SU-DHL-6 (cell line): ENCODE results near the gene CRPPA.
"Not testable (repeated sequence)": the region's sequence is repeated elsewhere in the genome, so short reads cannot be mapped to it uniquely, and the experiment has no call there.

Source experiments
- H2AFZ ChIP-seq: fragments of 200-600 bp; sonication (generic); 2 replicates; pipeline ENCODE4 v1.6.1; 2014; ENCODE audit warnings: low read depth, mild to moderate bottlenecking, moderate library complexity, mixed read lengths, antibody characterized with exemption, low read length; ENCODE audit not compliant: severe bottlenecking
- H3F3A ChIP-seq: fragments of 200-600 bp; shearing (Covaris generic); 2 replicates; pipeline ENCODE4 v1.6.0; 2016; ENCODE audit warnings: antibody characterized with exemption, mild to moderate bottlenecking; ENCODE audit not compliant: insufficient read depth
- H3K27ac ChIP-seq: fragments of 200-600 bp; sonication (generic); 2 replicates; pipeline ENCODE4 v1.5.1; 2016; ENCODE audit warnings: low read depth, mild to moderate bottlenecking, low read length, moderate library complexity, mixed read lengths
- H3K27me3 ChIP-seq: fragments of 200-600 bp; sonication (generic), shearing (Covaris generic); 2 replicates; pipeline ENCODE4 v1.6.0; 2014; ENCODE audit warnings: mild to moderate bottlenecking, low read length
- H3K36me3 ChIP-seq: fragments of 200-600 bp; sonication (generic); 2 replicates; pipeline ENCODE4 v1.6.1; 2014; ENCODE audit warnings: mild to moderate bottlenecking, low read length, mixed read lengths
- H3K4me2 ChIP-seq: fragments of 300-600, 200-600 bp; shearing (Covaris generic), sonication (generic); 2 replicates; pipeline ENCODE4 v1.6.0; 2014; ENCODE audit warnings: low read length, low read depth, mild to moderate bottlenecking; ENCODE audit not compliant: poor library complexity, severe bottlenecking
- H3K4me3 ChIP-seq: fragments of 200-600 bp; sonication (generic); 2 replicates; pipeline ENCODE4 v1.5.1; 2014; ENCODE audit warnings: antibody characterized with exemption, low read length, mild to moderate bottlenecking, mixed read lengths; ENCODE audit not compliant: insufficient read depth, poor library complexity, severe bottlenecking
- H3K79me2 ChIP-seq: fragments of 200-600 bp; sonication (generic); 2 replicates; pipeline ENCODE4 v1.6.1; 2014; ENCODE audit warnings: mild to moderate bottlenecking, low read length, moderate library complexity; ENCODE audit not compliant: insufficient read depth
- H3K9ac ChIP-seq: fragments of 200-600 bp; sonication (generic); 2 replicates; pipeline ENCODE4 v1.7.0; 2014; ENCODE audit warnings: mild to moderate bottlenecking, low read length
- H3K9me2 ChIP-seq: fragments of 200-600 bp; sonication (generic); replicated peaks from 2 replicates; pipeline ENCODE4 v1.6.1; 2014; ENCODE audit warnings: low read length; ENCODE audit not compliant: insufficient read depth
- H3K9me3 ChIP-seq: fragments of 200-600 bp; sonication (generic); 2 replicates; pipeline ENCODE4 v1.6.1; 2014; ENCODE audit warnings: low read length, mixed read lengths; ENCODE audit not compliant: insufficient read depth
- H4K20me1 ChIP-seq: fragments of 200-600 bp; sonication (generic); 2 replicates; pipeline ENCODE4 v1.6.1; 2014; ENCODE audit warnings: low read depth, mild to moderate bottlenecking, antibody characterized with exemption, low read length, moderate library complexity, mixed read lengths
- EZH2phosphoT487 ChIP-seq: fragments of 200-600 bp; sonication (generic), shearing (Covaris generic); conservative IDR thresholded peaks from 2 replicates; pipeline ENCODE4 v1.6.1; 2018; ENCODE audit warnings: mild to moderate bottlenecking, antibody characterized with exemption, low read length, moderate library complexity, mixed read lengths
- TF ChIP-seq, protein P1 (sequence below): fragments of 200-600 bp; sonication (generic); IDR thresholded peaks from one replicate; pipeline ENCODE4 v1.5.1; 2017; ENCODE audit warnings: antibody characterized with exemption, mild to moderate bottlenecking, low read length, moderate library complexity; ENCODE audit not compliant: insufficient read depth, poor library complexity, severe bottlenecking

CRPPA gene

DNA sequence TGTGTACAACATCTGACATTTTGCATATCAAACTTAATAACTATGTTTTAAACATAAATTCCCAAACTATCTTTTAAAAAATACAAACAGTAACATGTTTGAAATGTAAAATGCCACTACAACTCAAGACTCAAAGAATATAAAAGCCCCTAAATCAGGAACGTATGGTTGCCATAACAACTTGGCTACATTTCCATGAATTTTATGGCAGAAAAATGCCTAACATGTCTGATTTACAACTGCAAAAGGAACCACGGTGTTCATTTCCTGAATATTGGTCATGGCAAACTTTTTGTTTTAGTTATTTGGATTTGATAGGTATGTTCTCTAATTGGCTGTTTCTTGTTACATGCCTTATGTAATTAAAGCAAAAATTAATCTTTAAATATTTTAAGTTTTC is 42.2 kb upstream of the CRPPA start:
- no peaks in the 10 kb centered on the region for H3F3A ChIP-seq
- no peaks in the 10 kb centered on the region for H3K27me3 ChIP-seq
- no peaks in the 10 kb centered on the region for H3K9me3 ChIP-seq
- H3K9ac ChIP-seq: no peak overlapping the region
- H3K27ac ChIP-seq: no peak overlapping the region
- no peak overlapping the region for H2AFZ ChIP-seq
- TF ChIP-seq, protein P1, sequence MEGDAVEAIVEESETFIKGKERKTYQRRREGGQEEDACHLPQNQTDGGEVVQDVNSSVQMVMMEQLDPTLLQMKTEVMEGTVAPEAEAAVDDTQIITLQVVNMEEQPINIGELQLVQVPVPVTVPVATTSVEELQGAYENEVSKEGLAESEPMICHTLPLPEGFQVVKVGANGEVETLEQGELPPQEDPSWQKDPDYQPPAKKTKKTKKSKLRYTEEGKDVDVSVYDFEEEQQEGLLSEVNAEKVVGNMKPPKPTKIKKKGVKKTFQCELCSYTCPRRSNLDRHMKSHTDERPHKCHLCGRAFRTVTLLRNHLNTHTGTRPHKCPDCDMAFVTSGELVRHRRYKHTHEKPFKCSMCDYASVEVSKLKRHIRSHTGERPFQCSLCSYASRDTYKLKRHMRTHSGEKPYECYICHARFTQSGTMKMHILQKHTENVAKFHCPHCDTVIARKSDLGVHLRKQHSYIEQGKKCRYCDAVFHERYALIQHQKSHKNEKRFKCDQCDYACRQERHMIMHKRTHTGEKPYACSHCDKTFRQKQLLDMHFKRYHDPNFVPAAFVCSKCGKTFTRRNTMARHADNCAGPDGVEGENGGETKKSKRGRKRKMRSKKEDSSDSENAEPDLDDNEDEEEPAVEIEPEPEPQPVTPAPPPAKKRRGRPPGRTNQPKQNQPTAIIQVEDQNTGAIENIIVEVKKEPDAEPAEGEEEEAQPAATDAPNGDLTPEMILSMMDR: no peak
- TF ChIP-seq EZH2phosphoT487: no peak
- H3K4me2 ChIP-seq: no peak overlapping the region
- H3K36me3 ChIP-seq: no peaks in the 10 kb centered on the region
- H3K4me3 ChIP-seq: no peak overlapping the region
- no peaks in the 10 kb centered on the region for H4K20me1 ChIP-seq
- no peaks in the 10 kb centered on the region for H3K9me2 ChIP-seq
- H3K79me2 ChIP-seq: no peaks in the 10 kb centered on the region

DNA sequence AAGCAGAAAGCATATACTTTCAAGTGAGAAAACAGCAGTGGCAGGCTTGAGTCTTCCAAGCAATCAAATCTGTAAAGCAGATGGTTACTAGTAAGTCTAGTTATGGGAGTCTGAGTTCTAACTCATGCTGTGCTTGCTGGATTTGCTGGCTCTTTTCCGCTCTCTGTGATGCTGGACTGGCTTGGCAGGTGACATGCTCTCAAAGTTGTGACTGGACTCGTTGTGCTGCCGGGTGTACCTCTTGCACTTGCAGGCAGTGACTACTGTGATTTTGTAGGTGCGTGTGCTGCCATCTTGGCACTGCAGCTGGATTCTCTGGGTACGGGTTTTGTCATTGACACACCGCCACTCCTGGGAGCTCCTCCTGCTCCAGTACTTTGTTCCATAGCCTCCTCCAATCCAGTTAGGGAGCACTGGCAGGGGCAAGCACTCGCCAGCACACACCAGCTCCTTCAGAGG is 41.1 kb upstream of the CRPPA start:
- Histone ChIP-seq H3K4me3 (no peak overlapping the region), H3K79me2 (no peaks in the 10 kb centered on the region), H3F3A (no peaks in the 10 kb centered on the region), H3K4me2 (no peak overlapping the region), H3K9me3 (no peaks in the 10 kb centered on the region), H2AFZ (no peak overlapping the region), H3K27ac (no peak overlapping the region), H4K20me1 (no peaks in the 10 kb centered on the region), H3K27me3 (no peaks in the 10 kb centered on the region), H3K36me3 (no peaks in the 10 kb centered on the region), H3K9me2 (no peaks in the 10 kb centered on the region), H3K9ac (no peak overlapping the region)
- TF ChIP-seq, protein P1: no peak
- TF ChIP-seq EZH2phosphoT487: no peak

DNA sequence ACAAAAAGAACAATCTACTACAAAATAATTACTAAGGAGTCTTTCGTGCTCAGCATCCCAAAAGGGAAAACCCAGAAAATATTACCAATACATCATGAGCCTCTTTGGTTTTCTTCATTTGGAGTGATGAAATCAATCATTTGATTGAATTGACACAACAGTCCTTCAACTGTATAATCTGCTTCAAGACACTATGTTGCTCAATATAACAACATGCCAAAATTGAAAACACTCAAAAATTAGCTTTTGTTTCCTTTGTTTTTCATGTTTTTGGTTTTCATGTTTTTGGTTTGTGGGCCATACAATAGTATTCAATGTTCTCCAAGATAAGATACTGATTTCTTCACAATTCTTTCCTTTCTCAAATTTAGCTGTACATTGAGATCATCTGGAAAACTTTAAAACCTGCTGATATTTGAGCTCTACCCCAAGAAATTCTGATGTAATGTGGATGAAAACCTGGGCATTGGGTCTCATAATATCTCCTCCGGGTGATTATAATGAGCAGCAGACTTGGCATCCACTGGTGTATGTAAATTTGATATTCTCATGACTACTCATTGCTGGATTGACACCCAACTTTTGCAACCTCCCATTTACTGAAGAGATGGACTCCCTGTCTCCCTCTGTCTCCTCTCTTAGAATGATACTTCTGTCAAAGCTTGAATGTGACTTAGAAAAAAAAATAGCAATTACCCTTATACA is 39.6 kb upstream of the CRPPA start:
- Histone ChIP-seq H3K27ac (no peak overlapping the region), H3F3A (no peaks in the 10 kb centered on the region), H3K4me2 (no peak overlapping the region), H3K9ac (no peak overlapping the region), H4K20me1 (no peaks in the 10 kb centered on the region), H3K9me2 (no peaks in the 10 kb centered on the region), H2AFZ (no peak overlapping the region), H3K36me3 (no peaks in the 10 kb centered on the region), H3K27me3 (no peaks in the 10 kb centered on the region), H3K4me3 (no peak overlapping the region), H3K9me3 (no peaks in the 10 kb centered on the region), H3K79me2 (no peaks in the 10 kb centered on the region)
- no peak for TF ChIP-seq EZH2phosphoT487
- TF ChIP-seq, protein P1: no peak

DNA sequence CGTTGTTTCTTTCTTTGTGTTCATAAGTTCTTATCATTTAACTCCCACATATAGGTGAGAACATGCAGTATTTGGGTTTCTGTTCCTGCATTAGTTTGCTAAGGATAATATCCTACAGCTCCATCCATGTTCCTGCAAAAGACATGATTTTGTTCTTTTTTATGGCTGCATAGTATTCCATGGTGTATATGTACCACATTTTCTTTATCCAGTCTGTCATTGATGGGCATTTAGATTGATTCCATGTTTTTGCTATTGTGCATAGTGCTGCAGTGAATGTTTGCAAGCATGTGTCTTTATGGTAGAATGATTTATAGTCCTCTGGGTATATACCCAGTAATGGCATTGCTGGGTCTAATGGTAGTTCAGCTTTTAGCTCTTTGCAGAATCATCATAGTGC is 35.0 kb upstream of the CRPPA start:
- H3K79me2 ChIP-seq, H3F3A ChIP-seq, H3K4me3 ChIP-seq, H3K27ac ChIP-seq, H3K4me2 ChIP-seq, H3K9ac ChIP-seq, H3K27me3 ChIP-seq, H3K36me3 ChIP-seq, H2AFZ ChIP-seq, H3K9me3 ChIP-seq, H3K9me2 ChIP-seq, H4K20me1 ChIP-seq: not testable (repeated sequence)
